ENCODE results near the gene SRA1. TPM values are rescaled to one million over a fixed set of nuclear protein-coding genes. Genes with fewer than 3 reads are reported as not detected.

The SRA1 gene
- total and polyA plus RNA-seq, 2 of the 13 experiments (the other 11 are each of a cell fraction or from before 2014, with no cell fraction given) = 14.2 to 32.8 TPM

DNA sequence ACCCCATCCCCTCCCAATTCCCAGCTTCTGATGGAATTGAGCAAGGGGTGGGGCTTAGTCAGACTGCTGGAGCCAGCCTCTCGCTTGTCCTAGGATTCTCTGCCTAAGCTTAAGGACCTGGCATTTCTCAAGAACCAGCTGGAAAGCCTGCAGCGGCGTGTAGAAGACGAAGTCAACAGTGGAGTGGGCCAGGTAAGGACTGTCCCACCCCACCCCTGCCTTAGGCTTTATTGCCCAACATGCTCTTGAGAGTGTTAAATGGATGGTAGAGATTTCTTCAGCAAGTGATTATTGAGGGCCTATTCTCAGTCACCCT lies 8.5 kb upstream of the SRA1 start (continued):
- no peak for TF ChIP-seq AGO2 (optimal IDR thresholded peaks at IDR 0.05; ENCODE audit: low read depth, low read length)
- TF ChIP-seq ZFP62 (CRISPR knock-in tag; IDR thresholded peaks at IDR 0.05) = no peak
- TF ChIP-seq ARNT (IDR thresholded peaks at IDR 0.05) = no peak
- no peak for TF ChIP-seq RBFOX2 (IDR thresholded peaks at IDR 0.05; ENCODE audit: low read depth, low read length)
- TF ChIP-seq TRIM24 (CRISPR knock-in tag; IDR thresholded peaks at IDR 0.05) = no peak
- TF ChIP-seq, protein P1, sequence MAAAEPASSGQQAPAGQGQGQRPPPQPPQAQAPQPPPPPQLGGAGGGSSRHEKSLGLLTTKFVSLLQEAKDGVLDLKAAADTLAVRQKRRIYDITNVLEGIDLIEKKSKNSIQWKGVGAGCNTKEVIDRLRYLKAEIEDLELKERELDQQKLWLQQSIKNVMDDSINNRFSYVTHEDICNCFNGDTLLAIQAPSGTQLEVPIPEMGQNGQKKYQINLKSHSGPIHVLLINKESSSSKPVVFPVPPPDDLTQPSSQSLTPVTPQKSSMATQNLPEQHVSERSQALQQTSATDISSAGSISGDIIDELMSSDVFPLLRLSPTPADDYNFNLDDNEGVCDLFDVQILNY (CRISPR knock-in tag; conservative IDR thresholded peaks at IDR 0.05) = no peak
- no peak for TF ChIP-seq ZNF569 (CRISPR knock-in tag; IDR thresholded peaks at IDR 0.05; ENCODE audit: borderline replicate concordance)
- no peak for TF ChIP-seq KLF6 (CRISPR knock-in tag; IDR thresholded peaks at IDR 0.05)

- Histone ChIP-seq H3K9me3 (ENCODE audit: low read length) (no peaks in the 10 kb centered on the region), H2AFZ (ENCODE audit: low read length) (no peak overlapping the region), H3K4me1 (ENCODE audit: insufficient read depth, low read length) (peaks cover 19% of the 10 kb centered on the region), H3K27me3 (ENCODE audit: control insufficient read depth in 1 of 2, insufficient read depth in 2 of 2, low read length in 2 of 2) (peaks cover 0 to 5% of the 10 kb centered on the region in 2 experiments; a peak in 1 of 5 replicates), H3K36me3 (replicated peaks in 1 of 2; ENCODE audit: control insufficient read depth in 1 of 2, insufficient read depth in 2 of 2, low read length in 2 of 2) (no peaks in the 10 kb centered on the region), H3K79me2 (ENCODE audit: insufficient read depth, low read length) (no peaks in the 10 kb centered on the region), H3K4me3 (replicated peaks in 1 of 3; ENCODE audit: insufficient read depth in 1 of 3, low read depth in 2 of 3, low read length in 3 of 3) (no peak overlapping the region), H3K9ac (ENCODE audit: insufficient read depth, low read depth, low read length) (0 out of 2 replicates have a peak overlapping the region, but pooled peaks have one; percentile 54), H4K20me1 (ENCODE audit: insufficient read depth, low read length) (no peaks in the 10 kb centered on the region), H3K4me2 (ENCODE audit: low read depth, low read length) (peak overlapping the region; percentile 90), H3K27ac (ENCODE audit: extremely low read length, insufficient read depth, low read length) (no peak overlapping the region)
- TSS peak; percentile 63 for BruUV-seq (replicated peaks)
- TF ChIP-seq KDM6A (CRISPR knock-in tag; IDR thresholded peaks at IDR 0.05; ENCODE audit: low read depth) (no peak), ZNF552 (CRISPR knock-in tag; IDR thresholded peaks at IDR 0.05; ENCODE audit: borderline replicate concordance) (no peak), RELA (CRISPR knock-in tag; IDR thresholded peaks at IDR 0.05) (no peak), CAMTA2 (CRISPR knock-in tag; IDR thresholded peaks at IDR 0.05; ENCODE audit: borderline replicate concordance) (no peak), SSRP1 (CRISPR knock-in tag; IDR thresholded peaks at IDR 0.05) (no peak), ZSCAN12 (CRISPR knock-in tag; IDR thresholded peaks at IDR 0.05) (no peak), LBX2 (CRISPR knock-in tag; IDR thresholded peaks at IDR 0.05; ENCODE audit: borderline replicate concordance) (no peak), ZNF44 (CRISPR knock-in tag; IDR thresholded peaks at IDR 0.05) (no peak)
- TF ChIP-seq, protein P2, sequence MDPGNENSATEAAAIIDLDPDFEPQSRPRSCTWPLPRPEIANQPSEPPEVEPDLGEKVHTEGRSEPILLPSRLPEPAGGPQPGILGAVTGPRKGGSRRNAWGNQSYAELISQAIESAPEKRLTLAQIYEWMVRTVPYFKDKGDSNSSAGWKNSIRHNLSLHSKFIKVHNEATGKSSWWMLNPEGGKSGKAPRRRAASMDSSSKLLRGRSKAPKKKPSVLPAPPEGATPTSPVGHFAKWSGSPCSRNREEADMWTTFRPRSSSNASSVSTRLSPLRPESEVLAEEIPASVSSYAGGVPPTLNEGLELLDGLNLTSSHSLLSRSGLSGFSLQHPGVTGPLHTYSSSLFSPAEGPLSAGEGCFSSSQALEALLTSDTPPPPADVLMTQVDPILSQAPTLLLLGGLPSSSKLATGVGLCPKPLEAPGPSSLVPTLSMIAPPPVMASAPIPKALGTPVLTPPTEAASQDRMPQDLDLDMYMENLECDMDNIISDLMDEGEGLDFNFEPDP (CRISPR knock-in tag; conservative IDR thresholded peaks at IDR 0.05) = no peak
- ChIA-PET POLR2A (interaction anchor here (2.5 kb wide), 1 partner anchor 8 kb away, joined by 7 read pairs; the partner anchor contains the start of gene SRA1), CTCF (ENCODE audit: low intra/inter-chr PET ratio, low total read pairs) (no interaction called here)
- ATAC-seq = no peak
- intact Hi-C loops (cut with micrococcal nuclease; ENCODE audit: unreplicated experiment) = no loop called here
- in situ Hi-C loops (cut with HindIII; ENCODE audit: extremely low pct_ligation_motif_present, low pct_unique_long_range_greater_than_20kb) = loop anchor here (10.0 kb wide), 1 partner anchor 160 kb away; no protein-coding TSS in a partner anchor
- no peak for FAIRE-seq
- 84% methylated on average over 13 of the region's 13 CpGs for WGBS (ENCODE audit: low lambda C conversion rate)
- DNase-seq (ENCODE audit: low spot score) = no peak
Observed at GRCh38 chr5:140565024-140565779, 7.9 kb upstream of the SRA1 start.

All from HepG2 (cell line).